HCT116 (cell line): ENCODE results near the gene DDOST. TPM values are rescaled to one million over a fixed set of nuclear protein-coding genes. Genes with fewer than 3 reads are reported as not detected.
A peak's percentile ranks its signal among the peaks of the same experiment; 100 is the strongest.

Experiments
- ATAC-seq: fragments of 200-7000 bp; cut with Tn5 transposase; 2 replicates; pipeline ENCODE4 v1.9.1; 2020; ENCODE audit warnings: mild to moderate bottlenecking, moderate library complexity
- BruUV-seq: library from RNA; stranded (reverse); fragments of 400-500 nt; replicated peaks from 2 replicates; lab custom pipeline; 2021; lab: Mats Ljungman, UMichigan
- CTCF ChIA-PET: fragments of 300-600 bp; sonication (Branson Sonifier 250); formaldehyde crosslinking; loops from one replicate; lab custom pipeline; 2021; ENCODE audit warnings: antibody characterized with exemption; lab: Charles Lee
- POLR2A ChIA-PET: fragments of 300-600, 350-600 bp; sonication (Branson Sonifier 250); formaldehyde crosslinking; loops from one replicate; lab custom pipeline; 2021; ENCODE audit warnings: antibody characterized with exemption; lab: Charles Lee
- RAD21 ChIA-PET, 2 experiments: fragments of 300-600 bp; sonication (Branson Sonifier 250); formaldehyde crosslinking; loops; one replicate each; lab custom pipeline; 2023; ENCODE audit warnings: low total read pairs in 2 of 2; ENCODE audit not compliant: uncharacterized antibody in 2 of 2, unreplicated experiment in 2 of 2, low non-redundant PET in 1 of 2; lab: Charles Lee
- DNase-seq: peaks from one replicate; pipeline ENCODE4 v3.0.0-alpha.2; 2010; ENCODE audit warnings: low read depth, low spot score
- H2AFZ ChIP-seq: fragments of 200-600 bp; shearing (Covaris generic), sonication (generic); 2 replicates; pipeline ENCODE4 v1.6.1; 2017; ENCODE audit warnings: low read depth, mixed run types, mixed read lengths, antibody characterized with exemption, low read length; ENCODE audit not compliant: poor library complexity, severe bottlenecking
- H3K27ac ChIP-seq: 2 replicates; pipeline ENCODE4 v1.5.1; 2012; ENCODE audit warnings: low read depth, low read length
- H3K27me3 ChIP-seq: fragments of 200-600 bp; sonication (generic); 2 replicates; pipeline ENCODE4 v1.6.1; 2016; ENCODE audit warnings: mixed run types, low read length, mixed read lengths; ENCODE audit not compliant: insufficient read depth
- H3K36me3 ChIP-seq, 2 experiments: fragments of 200-500 bp in 1 of 2; fragments of 200-600 bp in 1 of 2; sonication (Bioruptor generic) in 1 of 2; sonication (generic) in 1 of 2; 2 replicates each; pipeline versions ENCODE4 v1.5.1 to v1.6.1; 2014 to 2016; ENCODE audit warnings: low read length in 2 of 2, inconsistent platforms in 1 of 2, mixed read lengths in 1 of 2, mixed run types in 1 of 2; ENCODE audit not compliant: insufficient read depth in 2 of 2, control insufficient read depth in 1 of 2
- H3K4me1 ChIP-seq, 2 experiments: fragments of 200-600 bp in 1 of 2; sonication (generic) in 1 of 2; 2 replicates each; pipeline versions ENCODE4 v1.5.1 to v1.6.1; 2012 to 2017; ENCODE audit warnings: low read length in 2 of 2, inconsistent platforms in 1 of 2, mild to moderate bottlenecking in 1 of 2, mixed read lengths in 1 of 2, mixed run types in 1 of 2, moderate library complexity in 1 of 2; ENCODE audit not compliant: insufficient read depth in 2 of 2, control insufficient read depth in 1 of 2
- H3K4me2 ChIP-seq: fragments of 200-600 bp; sonication (generic); 2 replicates; pipeline ENCODE4 v1.6.1; 2017; ENCODE audit warnings: mixed run types, low read length, mixed read lengths
- H3K4me3 ChIP-seq, 2 experiments: fragments of 200-600 bp in 1 of 2; sonication (generic) in 1 of 2; replicated peaks in 1 of 2; 2 replicates each; pipeline ENCODE4 v1.5.1; 2011 to 2016; ENCODE audit warnings: low read length in 2 of 2, control low read depth in 1 of 2, low read depth in 1 of 2, mild to moderate bottlenecking in 1 of 2, mixed read lengths in 1 of 2, mixed run types in 1 of 2
- H3K79me2 ChIP-seq: fragments of 200-600 bp; sonication (generic); 2 replicates; pipeline ENCODE4 v1.6.1; 2017; ENCODE audit warnings: mild to moderate bottlenecking, mixed run types, low read length, moderate library complexity, mixed read lengths; ENCODE audit not compliant: insufficient read depth
- H3K9ac ChIP-seq: fragments of 200-600 bp; sonication (generic); 2 replicates; pipeline ENCODE4 v1.6.1; 2016; ENCODE audit warnings: low read length, mixed read lengths
- H3K9me2 ChIP-seq: fragments of 200-600 bp; sonication (generic), shearing (Covaris generic); 2 replicates; pipeline ENCODE4 v1.6.1; 2017; ENCODE audit warnings: mixed run types, mild to moderate bottlenecking, moderate library complexity; ENCODE audit not compliant: insufficient read depth
- H3K9me3 ChIP-seq, 2 experiments: fragments of 200-500 bp in 1 of 2; fragments of 200-600 bp in 1 of 2; sonication (Bioruptor generic) in 1 of 2; sonication (generic) in 1 of 2; 2 replicates each; pipeline ENCODE4 v1.6.1; 2014 to 2017; ENCODE audit warnings: low read length in 2 of 2, mixed read lengths in 2 of 2, inconsistent platforms in 1 of 2, low read depth in 1 of 2, mild to moderate bottlenecking in 1 of 2, mixed run types in 1 of 2, moderate library complexity in 1 of 2; ENCODE audit not compliant: control insufficient read depth in 1 of 2, insufficient read depth in 1 of 2
- H4K20me1 ChIP-seq: fragments of 200-600 bp; sonication (generic), shearing (Covaris generic); 2 replicates; pipeline ENCODE4 v1.6.1; 2017; ENCODE audit warnings: mixed run types, mild to moderate bottlenecking, moderate library complexity; ENCODE audit not compliant: insufficient read depth
- CTCF ChIP-seq, 3 experiments: fragments of 200-600 bp in 1 of 3; sonication (generic) in 1 of 3; IDR thresholded peaks in 2 of 3; conservative IDR thresholded peaks in 1 of 3; 2 replicates each; pipeline ENCODE4 v1.5.1; 2012 to 2017; ENCODE audit warnings: low read depth in 2 of 3, low read length in 2 of 3, antibody characterized with exemption in 1 of 3, borderline replicate concordance in 1 of 3, control low read depth in 1 of 3, mild to moderate bottlenecking in 1 of 3, mixed read lengths in 1 of 3, mixed run types in 1 of 3, moderate library complexity in 1 of 3; ENCODE audit not compliant: insufficient read depth in 1 of 3
- ELF1 ChIP-seq: IDR thresholded peaks from 2 replicates; pipeline ENCODE4 v1.6.1; 2012; ENCODE audit warnings: low read depth, borderline replicate concordance
- MAX ChIP-seq: IDR thresholded peaks from 2 replicates; pipeline ENCODE4 v1.6.1; 2012
- REST ChIP-seq: IDR thresholded peaks from 2 replicates; pipeline ENCODE4 v1.6.1; 2012; ENCODE audit warnings: low read depth
- intact Hi-C: fragments of 100-400 bp; cut with micrococcal nuclease; formaldehyde crosslinking; loops from 2 replicates; pipeline ENCODE4 v1.10.0; 2022
- total RNA-seq: library from RNA; stranded (reverse); gene quantifications from one replicate; pipeline ENCODE4 v1.2.1, GENCODE V29; 2021; ENCODE audit not compliant: unreplicated experiment

The DDOST gene
- total RNA-seq, 1 experiment from 2014 or later = 387 TPM

DNA sequence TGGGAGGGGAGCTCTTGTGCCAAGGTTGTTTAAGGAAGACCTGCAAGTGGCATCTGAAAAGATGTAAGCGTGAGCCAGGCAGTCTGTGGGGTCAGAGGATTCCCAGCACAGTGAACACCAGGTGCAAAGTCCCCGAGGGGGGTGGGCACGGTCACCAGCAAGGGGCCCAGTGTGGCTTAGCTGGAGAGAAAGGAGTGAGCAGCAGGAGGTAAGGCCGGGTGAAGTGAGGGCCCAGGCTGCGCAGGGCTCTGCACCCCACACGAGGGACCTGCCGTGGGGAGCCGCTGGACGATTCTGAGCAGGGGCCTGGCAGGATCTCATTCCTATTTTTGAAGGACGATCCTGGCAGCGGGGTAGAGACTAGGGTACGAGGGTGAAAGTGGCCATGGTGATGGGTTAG lies 4.1 kb downstream of the DDOST start:
- intact Hi-C loops = no loop called here
- Histone ChIP-seq H2AFZ (no peak overlapping the region), H3K79me2 (peaks cover 62% of the 10 kb centered on the region), H3K27ac (no peak overlapping the region), H3K9me3 (no peaks in the 10 kb centered on the region), H3K4me1 (peaks cover 10 to 14% of the 10 kb centered on the region in 2 experiments), H3K4me2 (no peak overlapping the region), H3K4me3 (no peak overlapping the region), H3K9ac (no peak overlapping the region), H3K36me3 (peaks cover 50 to 62% of the 10 kb centered on the region in 2 experiments), H3K27me3 (no peaks in the 10 kb centered on the region), H3K9me2 (no peaks in the 10 kb centered on the region), H4K20me1 (no peaks in the 10 kb centered on the region)
- ATAC-seq (no peak), DNase-seq (no peak)
- no TSS peak for BruUV-seq
- CTCF ChIA-PET = no interaction called here
- POLR2A ChIA-PET = no interaction called here
- RAD21 ChIA-PET = no interaction called here
- TF ChIP-seq REST = no peak
- TF ChIP-seq MAX = no peak

GRCh38 chr1:20654104-20654690 lies 7.0 kb downstream of the DDOST start:
- Histone ChIP-seq H3K9me2 (no peaks in the 10 kb centered on the region), H3K27me3 (no peaks in the 10 kb centered on the region), H4K20me1 (no peaks in the 10 kb centered on the region), H3K27ac (no peak overlapping the region), H3K79me2 (peaks cover 41% of the 10 kb centered on the region), H3K9ac (no peak overlapping the region), H3K4me2 (no peak overlapping the region), H2AFZ (no peak overlapping the region)
- intact Hi-C loops = no loop called here
- ATAC-seq = peak; percentile 45; the same call in 1 of the 2 replicates
- CTCF ChIA-PET = no interaction called here
- BruUV-seq = no TSS peak
- RAD21 ChIA-PET = no interaction called here
- POLR2A ChIA-PET = no interaction called here
- no peak for TF ChIP-seq ELF1
- TF ChIP-seq CTCF (IDR thresholded peaks at IDR 0.05 in 2 of 3, conservative IDR thresholded peaks at IDR 0.05 in 1 of 3; ENCODE audit: borderline replicate concordance in 1 of 3, insufficient read depth in 1 of 3, low read depth in 2 of 3, low read length in 2 of 3) = peak in 1 of 3 experiments; percentile 2; a peak in 1 of 6 replicates
- TF ChIP-seq, all 23 proteins: peak for 1
- no peak for DNase-seq
- no peaks in the 10 kb centered on the region for H3K9me3 ChIP-seq
- H3K4me1 ChIP-seq = peaks cover 0 to under 1% of the 10 kb centered on the region in 2 experiments; a peak in 1 of 4 replicates
- H3K4me3 ChIP-seq = no peak overlapping the region
- H3K36me3 ChIP-seq = peaks cover 53 to 72% of the 10 kb centered on the region in 2 experiments
